GM12878 (cell line): ENCODE data around the gene AKNA.

Source experiments
- BMI1 ChIP-seq: fragments of 450-650 bp; IDR thresholded peaks from 2 replicates; pipeline ENCODE4 v1.6.1; 2016; ENCODE audit warnings: mild to moderate bottlenecking, moderate library complexity, borderline replicate concordance
- EGR1 ChIP-seq, 2 experiments: IDR thresholded peaks; 1 replicate in 1 of 2; 2 replicates in 1 of 2; pipeline ENCODE4 v1.6.1; 2011 to 2012; ENCODE audit warnings: low read depth in 2 of 2, low read length in 2 of 2, borderline replicate concordance in 1 of 2, mild to moderate bottlenecking in 1 of 2, moderate library complexity in 1 of 2
- JUND ChIP-seq: IDR thresholded peaks from 2 replicates; pipeline ENCODE4 v1.6.1; 2012; ENCODE audit warnings: low read depth, mild to moderate bottlenecking, low read length, improper control_type of control experiment, moderate library complexity
- KLF5 ChIP-seq: fragments of 450-650 bp; IDR thresholded peaks from 2 replicates; pipeline ENCODE4 v1.6.1; 2014; ENCODE audit warnings: mild to moderate bottlenecking; ENCODE audit not compliant: partially characterized antibody
- NR2C1 ChIP-seq: fragments of 450-650 bp; IDR thresholded peaks from 2 replicates; pipeline ENCODE4 v1.6.1; 2017; ENCODE audit warnings: antibody characterized with exemption, mild to moderate bottlenecking, moderate library complexity
- POLR2A ChIP-seq: IDR thresholded peaks from 2 replicates; pipeline ENCODE4 v1.6.1; 2011; ENCODE audit warnings: low read depth, mild to moderate bottlenecking, low read length
- POLR2AphosphoS5 ChIP-seq: IDR thresholded peaks from 2 replicates; pipeline ENCODE4 v1.6.1; 2011; ENCODE audit warnings: mild to moderate bottlenecking, low read length, inconsistent platforms
- RAD21 ChIP-seq: IDR thresholded peaks from 2 replicates; pipeline ENCODE4 v1.6.1; 2011; ENCODE audit warnings: mild to moderate bottlenecking, low read depth, low read length, moderate library complexity; ENCODE audit not compliant: insufficient read depth
- TF ChIP-seq, protein P1 (sequence below), 3 experiments: IDR thresholded peaks in 2 of 3; conservative IDR thresholded peaks in 1 of 3; 2 replicates each; pipeline ENCODE4 v1.5.1; 2011; ENCODE audit warnings: low read depth in 3 of 3, low read length in 3 of 3, mild to moderate bottlenecking in 3 of 3, control low read depth in 2 of 3, moderate library complexity in 2 of 3, inconsistent platforms in 1 of 3, mixed read lengths in 1 of 3; ENCODE audit not compliant: control insufficient read depth in 2 of 3, insufficient read depth in 1 of 3; ENCODE audit errors: extremely low read depth in 1 of 3
- TF ChIP-seq, protein P2 (sequence below): IDR thresholded peaks from 2 replicates; pipeline ENCODE4 v1.6.1; 2012; ENCODE audit warnings: low read depth, low read length, improper control_type of control experiment

DNA sequence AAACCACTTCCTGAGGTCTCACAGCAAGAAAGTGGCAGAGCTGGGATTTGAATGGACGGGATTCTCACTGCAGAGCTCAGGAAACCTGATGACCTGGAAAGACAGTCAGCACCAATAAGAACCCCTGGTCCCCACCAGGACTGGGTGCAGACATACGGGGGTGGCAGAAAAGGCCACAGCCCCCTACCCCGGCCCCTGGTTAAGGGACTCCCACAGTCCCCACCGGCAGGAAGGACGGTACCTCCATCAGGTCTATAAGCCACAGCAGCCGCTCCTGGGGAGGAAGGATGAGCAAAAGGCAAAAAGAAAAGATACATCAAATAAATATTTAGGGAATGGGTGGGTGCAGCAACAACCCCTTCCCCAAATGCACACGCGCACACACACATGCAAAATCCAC, 32.0 kb upstream of the AKNA start:
- no peak for TF ChIP-seq RAD21
- no peak for TF ChIP-seq NR2C1
- no peak for TF ChIP-seq POLR2A
- TF ChIP-seq EGR1 (IDR thresholded peaks at IDR 0.05; ENCODE audit: borderline replicate concordance in 1 of 2, low read depth in 2 of 2, low read length in 2 of 2) = no peak
- no peak for TF ChIP-seq JUND
- TF ChIP-seq BMI1 = no peak
- TF ChIP-seq, protein P1, sequence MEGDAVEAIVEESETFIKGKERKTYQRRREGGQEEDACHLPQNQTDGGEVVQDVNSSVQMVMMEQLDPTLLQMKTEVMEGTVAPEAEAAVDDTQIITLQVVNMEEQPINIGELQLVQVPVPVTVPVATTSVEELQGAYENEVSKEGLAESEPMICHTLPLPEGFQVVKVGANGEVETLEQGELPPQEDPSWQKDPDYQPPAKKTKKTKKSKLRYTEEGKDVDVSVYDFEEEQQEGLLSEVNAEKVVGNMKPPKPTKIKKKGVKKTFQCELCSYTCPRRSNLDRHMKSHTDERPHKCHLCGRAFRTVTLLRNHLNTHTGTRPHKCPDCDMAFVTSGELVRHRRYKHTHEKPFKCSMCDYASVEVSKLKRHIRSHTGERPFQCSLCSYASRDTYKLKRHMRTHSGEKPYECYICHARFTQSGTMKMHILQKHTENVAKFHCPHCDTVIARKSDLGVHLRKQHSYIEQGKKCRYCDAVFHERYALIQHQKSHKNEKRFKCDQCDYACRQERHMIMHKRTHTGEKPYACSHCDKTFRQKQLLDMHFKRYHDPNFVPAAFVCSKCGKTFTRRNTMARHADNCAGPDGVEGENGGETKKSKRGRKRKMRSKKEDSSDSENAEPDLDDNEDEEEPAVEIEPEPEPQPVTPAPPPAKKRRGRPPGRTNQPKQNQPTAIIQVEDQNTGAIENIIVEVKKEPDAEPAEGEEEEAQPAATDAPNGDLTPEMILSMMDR (IDR thresholded peaks at IDR 0.05 in 2 of 3, conservative IDR thresholded peaks at IDR 0.05 in 1 of 3; ENCODE audit: control insufficient read depth in 2 of 3, extremely low read depth in 1 of 3, insufficient read depth in 1 of 3, low read depth in 3 of 3, low read length in 3 of 3) = no peak
- TF ChIP-seq, protein P2, sequence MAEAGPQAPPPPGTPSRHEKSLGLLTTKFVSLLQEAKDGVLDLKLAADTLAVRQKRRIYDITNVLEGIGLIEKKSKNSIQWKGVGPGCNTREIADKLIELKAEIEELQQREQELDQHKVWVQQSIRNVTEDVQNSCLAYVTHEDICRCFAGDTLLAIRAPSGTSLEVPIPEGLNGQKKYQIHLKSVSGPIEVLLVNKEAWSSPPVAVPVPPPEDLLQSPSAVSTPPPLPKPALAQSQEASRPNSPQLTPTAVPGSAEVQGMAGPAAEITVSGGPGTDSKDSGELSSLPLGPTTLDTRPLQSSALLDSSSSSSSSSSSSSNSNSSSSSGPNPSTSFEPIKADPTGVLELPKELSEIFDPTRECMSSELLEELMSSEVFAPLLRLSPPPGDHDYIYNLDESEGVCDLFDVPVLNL = no peak
- TF ChIP-seq POLR2AphosphoS5 = no peak
- TF ChIP-seq KLF5 = no peak
